ENCODE data around the gene SCAF1.
"Not testable (repeated sequence)": the region's sequence is repeated elsewhere in the genome, so short reads cannot be mapped to it uniquely, and the experiment has no call there.

SCAF1 gene

GRCh38 chr19:49616532-49616931, 25.5 kb upstream of the SCAF1 start:
- no peak for DNase-seq

- no peak for DNase-seq
These were observed 25.1 kb upstream of the SCAF1 start for GRCh38 chr19:49616945-49617344.

GRCh38 chr19:49617860-49618259, 24.1 kb upstream of the SCAF1 start:
- DNase-seq, result not testable (repeated sequence)

- DNase-seq, result no peak
These were observed 16.8 kb upstream of the SCAF1 start for GRCh38 chr19:49624967-49625910.

- DNase-seq, result no peak
These were observed 15.8 kb upstream of the SCAF1 start for GRCh38 chr19:49626226-49626625.

- no peak for DNase-seq
These were observed 12.3 kb upstream of the SCAF1 start for GRCh38 chr19:49629659-49630058.

GRCh38 chr19:49631014-49631588, 10.9 kb upstream of the SCAF1 start:
- no peak for DNase-seq

- DNase-seq, result no peak
These were observed 10.3 kb upstream of the SCAF1 start for GRCh38 chr19:49631610-49632192.

GRCh38 chr19:49632576-49632975, 9.4 kb upstream of the SCAF1 start:
- DNase-seq, result no peak

GRCh38 chr19:49633273-49633672, 8.7 kb upstream of the SCAF1 start:
- DNase-seq, result not testable (repeated sequence)

- no peak for DNase-seq
These were observed 6.3 kb upstream of the SCAF1 start for GRCh38 chr19:49635530-49636232.

- no peak for DNase-seq
These were observed 5.6 kb upstream of the SCAF1 start for GRCh38 chr19:49636233-49636932.

- no peak for DNase-seq
These were observed 3.9 kb upstream of the SCAF1 start for GRCh38 chr19:49637821-49638738.

- no peak for DNase-seq
These were observed 2.5 kb upstream of the SCAF1 start for GRCh38 chr19:49639401-49640112.

GRCh38 chr19:49640113-49640898, 1.7 kb upstream of the SCAF1 start, which contains the start of gene RRAS:
TSS of gene RRAS (minus strand) at chr19:49640143. CDS start at chr19:49640098, 45 bp downstream.
- DNase-seq, result peak; percentile 99 to 100 (median 100)

GRCh38 chr19:49642492-49643035, 555 bp downstream of the SCAF1 start:
- no peak for DNase-seq

- peak in 1 of 5 donors; percentile 50 for DNase-seq
These were observed 1.5 kb downstream of the SCAF1 start for GRCh38 chr19:49643466-49643865.

GRCh38 chr19:49645592-49645991, 3.6 kb downstream of the SCAF1 start:
- no peak for DNase-seq

- DNase-seq, result no peak
These were observed 4.0 kb downstream of the SCAF1 start for GRCh38 chr19:49645995-49646394.
